Bronchial epithelial cell (primary cell): Measurements from ENCODE around the gene PATZ1. TPM values are rescaled to one million over a fixed set of nuclear protein-coding genes. Genes with fewer than 3 reads are reported as not detected.

ENCODE experiments used
- DNase-seq: peaks from one replicate; pipeline ENCODE4 v3.0.0-alpha.2; 2010; ENCODE audit warnings: low read depth
- FAIRE-seq: peaks from 2 replicates; lab custom pipeline; 2011; peaks lifted over from hg19 to GRCh38; lab: Jason Lieb, UNC
- H3K27me3 ChIP-seq: 2 replicates; pipeline ENCODE4 v1.5.1; 2011; ENCODE audit warnings: low read length; ENCODE audit not compliant: control insufficient read depth, insufficient read depth
- H3K36me3 ChIP-seq: 2 replicates; pipeline ENCODE4 v1.5.1; 2011; ENCODE audit warnings: low read length; ENCODE audit not compliant: control insufficient read depth, insufficient read depth
- H3K4me3 ChIP-seq: 2 replicates; pipeline ENCODE4 v1.5.1; 2011; ENCODE audit warnings: mild to moderate bottlenecking, low read depth, low read length, control low read depth
- total RNA-seq: library from RNA; depleted of rRNA; stranded (reverse); fragments of >200 nt; gene quantifications from 2 replicates; pipeline ENCODE4 v1.2.1, GENCODE V29; 2014
- TF ChIP-seq, protein P1 (sequence below): IDR thresholded peaks from 2 replicates; pipeline ENCODE4 v1.5.1; 2011; ENCODE audit warnings: mild to moderate bottlenecking, moderate library complexity, low read length, control low read depth, inconsistent platforms; ENCODE audit not compliant: insufficient read depth, severe bottlenecking

The PATZ1 gene
- total RNA-seq, 1 donor from 2014 or later = 5.3 TPM

- Histone ChIP-seq H3K27me3 (no peaks in the 10 kb centered on the region), H3K4me3 (no peak overlapping the region), H3K36me3 (peaks cover 28% of the 10 kb centered on the region)
- TF ChIP-seq, protein P1, sequence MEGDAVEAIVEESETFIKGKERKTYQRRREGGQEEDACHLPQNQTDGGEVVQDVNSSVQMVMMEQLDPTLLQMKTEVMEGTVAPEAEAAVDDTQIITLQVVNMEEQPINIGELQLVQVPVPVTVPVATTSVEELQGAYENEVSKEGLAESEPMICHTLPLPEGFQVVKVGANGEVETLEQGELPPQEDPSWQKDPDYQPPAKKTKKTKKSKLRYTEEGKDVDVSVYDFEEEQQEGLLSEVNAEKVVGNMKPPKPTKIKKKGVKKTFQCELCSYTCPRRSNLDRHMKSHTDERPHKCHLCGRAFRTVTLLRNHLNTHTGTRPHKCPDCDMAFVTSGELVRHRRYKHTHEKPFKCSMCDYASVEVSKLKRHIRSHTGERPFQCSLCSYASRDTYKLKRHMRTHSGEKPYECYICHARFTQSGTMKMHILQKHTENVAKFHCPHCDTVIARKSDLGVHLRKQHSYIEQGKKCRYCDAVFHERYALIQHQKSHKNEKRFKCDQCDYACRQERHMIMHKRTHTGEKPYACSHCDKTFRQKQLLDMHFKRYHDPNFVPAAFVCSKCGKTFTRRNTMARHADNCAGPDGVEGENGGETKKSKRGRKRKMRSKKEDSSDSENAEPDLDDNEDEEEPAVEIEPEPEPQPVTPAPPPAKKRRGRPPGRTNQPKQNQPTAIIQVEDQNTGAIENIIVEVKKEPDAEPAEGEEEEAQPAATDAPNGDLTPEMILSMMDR = no peak
- no peak for FAIRE-seq
- no peak for DNase-seq
Measured at GRCh38 chr22:31278626-31279326, 67.4 kb downstream of the PATZ1 start.

DNA sequence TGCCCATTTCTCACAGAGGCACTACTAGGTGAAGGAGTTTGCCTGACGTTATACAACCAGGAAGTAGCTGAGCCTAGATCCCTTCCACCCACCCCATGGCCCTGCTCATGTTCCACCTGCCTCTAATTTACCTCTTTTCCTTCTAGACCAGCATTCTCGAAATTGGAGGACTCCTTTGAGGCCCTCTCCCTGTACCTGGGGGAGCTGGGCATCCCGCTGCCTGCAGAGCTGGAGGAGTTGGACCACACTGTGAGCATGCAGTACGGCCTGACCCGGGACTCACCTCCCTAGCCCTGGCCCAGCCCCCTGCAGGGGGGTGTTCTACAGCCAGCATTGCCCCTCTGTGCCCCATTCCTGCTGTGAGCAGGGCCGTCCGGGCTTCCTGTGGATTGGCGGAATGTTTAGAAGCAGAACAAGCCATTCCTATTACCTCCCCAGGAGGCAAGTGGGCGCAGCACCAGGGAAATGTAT lies 68.0 kb downstream of the PATZ1 start:
- Histone ChIP-seq H3K27me3 (no peaks in the 10 kb centered on the region), H3K36me3 (peaks cover 30% of the 10 kb centered on the region), H3K4me3 (no peak overlapping the region)
- TF ChIP-seq, protein P1 = no peak
- no peak for FAIRE-seq
- DNase-seq = no peak

DNA sequence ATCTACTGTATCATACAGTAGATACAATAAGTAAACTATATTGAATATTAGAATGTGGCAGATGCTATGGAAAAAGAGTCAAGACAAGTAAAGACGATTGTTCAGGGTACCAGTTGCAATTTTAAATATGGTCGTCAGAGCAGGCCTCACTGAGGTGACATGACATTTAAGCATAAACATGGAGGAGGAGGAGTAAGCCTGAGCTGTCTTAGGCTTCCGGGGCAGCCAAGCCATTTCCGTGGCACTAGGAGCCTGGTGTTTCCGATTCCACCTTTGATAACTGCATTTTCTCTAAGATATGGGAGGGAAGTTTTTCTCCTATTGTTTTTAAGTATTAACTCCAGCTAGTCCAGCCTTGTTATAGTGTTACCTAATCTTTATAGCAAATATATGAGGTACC lies 68.4 kb downstream of the PATZ1 start:
- DNase-seq = no peak
- H3K4me3 ChIP-seq = no peak overlapping the region
- TF ChIP-seq, protein P1 = no peak
- peaks cover 33% of the 10 kb centered on the region for H3K36me3 ChIP-seq
- no peak for FAIRE-seq
- no peaks in the 10 kb centered on the region for H3K27me3 ChIP-seq

- no peaks in the 10 kb centered on the region for H3K27me3 ChIP-seq
- no peak overlapping the region for H3K4me3 ChIP-seq
- FAIRE-seq (no peak), DNase-seq (no peak)
- H3K36me3 ChIP-seq = peaks cover 39% of the 10 kb centered on the region
- TF ChIP-seq, protein P1 = no peak
Measured at GRCh38 chr22:31276426-31277167, 69.5 kb downstream of the PATZ1 start.

Other genes with a start within 250 kb of the PATZ1 start
- gene SELENOM, start 238.8 kb downstream of the PATZ1 start, total RNA-seq = 29.4 and 35.0 TPM in 2 replicates
- under 0.01 and 0.64 TPM in 2 replicates for gene INPP5J, start 223.4 kb downstream of the PATZ1 start, total RNA-seq
- under 0.01 and 0.38 TPM in 2 replicates for gene PLA2G3, start 205.8 kb downstream of the PATZ1 start, total RNA-seq
- gene RNF185, start 186.2 kb downstream of the PATZ1 start, total RNA-seq = 58.4 and 73.0 TPM in 2 replicates
- 121 and 155 TPM in 2 replicates for gene LIMK2, start 134.0 kb downstream of the PATZ1 start, total RNA-seq
- 6.3 and 13.3 TPM in 2 replicates for gene PIK3IP1, start 53.9 kb downstream of the PATZ1 start, total RNA-seq
- gene DRG1, start 53.3 kb upstream of the PATZ1 start, total RNA-seq = 56.7 and 74.2 TPM in 2 replicates
- 5.3 and 12.9 TPM in 2 replicates for gene EIF4ENIF1, start 143.5 kb upstream of the PATZ1 start, total RNA-seq
- 9.0 and 14.5 TPM in 2 replicates for gene SFI1, start 150.2 kb upstream of the PATZ1 start, total RNA-seq